Psoas muscle (tissue), 8 donors: ENCODE results near the gene ITPA. TPM values are rescaled to one million over a fixed set of nuclear protein-coding genes. Genes with fewer than 3 reads are reported as not detected.
A peak's percentile ranks its signal among the peaks of the same experiment; 100 is the strongest.
"Not testable (repeated sequence)": the region's sequence is repeated elsewhere in the genome, so short reads cannot be mapped to it uniquely, and the experiment has no call there.

Source experiments
- ATAC-seq, 4 donors: fragments of 200-7000 bp; cut with Tn5 transposase; one replicate each; pipeline ENCODE4 v1.9.1; 2020; ENCODE audit warnings: moderate library complexity in 3 of 4, mild to moderate bottlenecking in 2 of 4
- DNase-seq, 2 donors: peaks; one replicate each; pipeline ENCODE4 v3.0.0-alpha.2; 2020
- H3K27ac ChIP-seq: fragments of 200-600 bp; one replicate; pipeline ENCODE4 v1.8.0; 2022
- H3K27me3 ChIP-seq, 3 donors: fragments of 200-600 bp in 1 of 3; one replicate each; pipeline versions ENCODE4 v1.6.1 to v1.8.0; 2013 to 2022; ENCODE audit warnings: low read length in 2 of 3, mild to moderate bottlenecking in 2 of 3, moderate library complexity in 1 of 3; ENCODE audit not compliant: insufficient read depth in 3 of 3
- H3K36me3 ChIP-seq, 2 donors: fragments of 200-600 bp in 1 of 2; one replicate each; pipeline versions ENCODE4 v1.6.1 to v1.8.0; 2013 to 2022; ENCODE audit warnings: low read depth in 1 of 2, mild to moderate bottlenecking in 1 of 2, moderate library complexity in 1 of 2; ENCODE audit not compliant: insufficient read depth in 1 of 2
- H3K4me1 ChIP-seq: fragments of 200-600 bp; one replicate; pipeline ENCODE4 v1.8.0; 2022
- H3K4me3 ChIP-seq: fragments of 200-600 bp; one replicate; pipeline ENCODE4 v1.8.0; 2022; ENCODE audit warnings: mild to moderate bottlenecking
- H3K9me3 ChIP-seq: fragments of 200-600 bp; one replicate; pipeline ENCODE4 v1.8.0; 2022
- CTCF ChIP-seq: fragments of 200-600 bp; IDR thresholded peaks from one replicate; pipeline ENCODE4 v1.8.0; 2022; ENCODE audit warnings: antibody characterized with exemption
- WGBS, 3 donors: extraction: QIAGEN DNeasy Blood & Tissue Kit; methylation state at CpG; one replicate each; pipeline versions ENCODE4 v1.1.6 to v1.1.7; 2013; 5-methylcytosine and 5-hydroxymethylcytosine counted together
- intact Hi-C, 2 donors: fragments of 100-400 bp; cut with DNase I; formaldehyde crosslinking; loops; one replicate each; pipeline versions ENCODE4 v1.11.0 to v1.14.2; 2022
- polyA plus RNA-seq, 3 donors: library from polyadenylated mRNA; stranded (reverse); fragments of 200-250 nt; gene quantifications; one replicate each; pipeline ENCODE4 v1.2.3, GENCODE V29; 2013
- total RNA-seq, 4 donors: library from RNA; stranded (reverse); fragmentation: NEBNext Ultra II Directional in 2 of 4; extraction: Animal tissue kit (Norgen Biotek cat#: 25700) in 2 of 4; gene quantifications; one replicate each; pipeline versions ENCODE4 v1.2.1 to v1.2.4, GENCODE V29; 2021 to 2023
- donor health status: healthy with polysubstance abuse.
- donor health status: DM: no; HTN: no; CAD: no; lungs with moderate emphysema.
- donor health status: Bipolar disorder and iron deficiency.
- donor health status: healthy.
- donor health status: DM: yes; HTN: yes; CAD: no.
- donor health status: DM: no; HTN: no; CAD: no.
- donor health status: DM: no; HTN: no; CAD: no.
- donor health status: DM: yes; HTN: yes; CAD: no.

ITPA gene
- total and polyA plus RNA-seq, 7 donors = 19.6 to 83.9 (median 26.0) TPM

- H3K9me3 ChIP-seq = no peaks in the 10 kb centered on the region
- TF ChIP-seq CTCF = no peak
- peaks cover 0 to 23% of the 10 kb centered on the region in 2 donors for H3K36me3 ChIP-seq
- ATAC-seq (no peak), DNase-seq (no peak)
- 58 to 73% (median 70%) methylated on average over 4 of the region's 4 CpGs for WGBS, 3 donors
- no peaks in the 10 kb centered on the region for H3K27me3 ChIP-seq
- no peak overlapping the region for H3K27ac ChIP-seq
- intact Hi-C loops = no loop called here
- H3K4me1 ChIP-seq = peaks cover 3% of the 10 kb centered on the region
- no peak overlapping the region for H3K4me3 ChIP-seq
These were observed 29.0 kb upstream of the ITPA start for GRCh38 chr20:3180319-3180718.

DNA sequence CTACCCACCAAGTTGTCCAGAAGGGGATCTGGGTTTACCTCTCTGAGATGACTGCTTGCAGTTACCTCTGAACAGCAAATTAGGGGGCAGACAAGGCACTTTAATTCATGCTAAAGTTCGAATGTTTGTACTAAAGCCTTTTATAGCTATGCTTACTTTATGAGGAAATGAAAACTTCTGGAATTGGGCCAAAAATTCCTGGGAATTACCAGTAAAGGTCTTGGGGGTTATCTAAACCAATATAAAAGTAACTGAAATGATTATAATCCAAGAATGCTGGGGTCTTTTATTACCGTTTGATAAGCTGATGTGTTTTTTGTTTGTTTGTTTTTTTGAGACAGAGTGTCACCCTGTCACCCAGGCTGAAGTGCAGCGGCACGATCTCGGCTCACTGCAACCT, 28.0 kb upstream of the ITPA start:
- Histone ChIP-seq H3K36me3 (peaks cover 0 to 23% of the 10 kb centered on the region in 2 donors), H3K4me3 (no peak overlapping the region), H3K27ac (no peak overlapping the region), H3K9me3 (no peaks in the 10 kb centered on the region), H3K4me1 (no peaks in the 10 kb centered on the region), H3K27me3 (no peaks in the 10 kb centered on the region)
- ATAC-seq (no peak), DNase-seq (no peak)
- intact Hi-C loops = no loop called here
- TF ChIP-seq CTCF = no peak
- WGBS, 3 donors = 75 to 81% (median 79%) methylated on average over 5 of the region's 5 CpGs

DNA sequence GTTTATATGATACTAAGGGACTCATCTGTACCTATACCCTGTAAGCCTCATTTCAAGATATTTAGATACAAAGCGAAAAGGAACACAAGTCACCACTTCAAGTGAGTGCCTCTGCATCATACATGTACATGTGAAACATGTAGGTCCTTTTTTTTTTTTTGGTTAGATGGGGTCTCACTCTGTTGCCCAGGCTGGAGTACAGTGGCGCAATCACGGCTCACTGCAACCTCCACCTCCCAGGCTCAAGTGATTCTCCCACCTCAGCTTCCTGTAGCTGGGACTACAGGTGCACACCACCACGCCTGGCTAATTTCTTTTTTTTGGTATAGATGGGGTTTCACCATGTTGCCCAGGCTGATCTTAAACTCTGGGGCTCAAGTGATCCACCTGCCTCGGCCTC, 26.9 kb upstream of the ITPA start:
- H3K9me3 ChIP-seq, intact Hi-C loops, ATAC-seq, H3K27ac ChIP-seq, H3K4me3 ChIP-seq, H3K4me1 ChIP-seq, H3K27me3 ChIP-seq: not testable (repeated sequence)
- 95 to 99% (median 96%) methylated on average over 5 of the region's 5 CpGs for WGBS, 3 donors
- DNase-seq = peak in 1 of 2 donors; percentile 7
- H3K36me3 ChIP-seq = peaks cover 0 to 23% of the 10 kb centered on the region in 2 donors

DNA sequence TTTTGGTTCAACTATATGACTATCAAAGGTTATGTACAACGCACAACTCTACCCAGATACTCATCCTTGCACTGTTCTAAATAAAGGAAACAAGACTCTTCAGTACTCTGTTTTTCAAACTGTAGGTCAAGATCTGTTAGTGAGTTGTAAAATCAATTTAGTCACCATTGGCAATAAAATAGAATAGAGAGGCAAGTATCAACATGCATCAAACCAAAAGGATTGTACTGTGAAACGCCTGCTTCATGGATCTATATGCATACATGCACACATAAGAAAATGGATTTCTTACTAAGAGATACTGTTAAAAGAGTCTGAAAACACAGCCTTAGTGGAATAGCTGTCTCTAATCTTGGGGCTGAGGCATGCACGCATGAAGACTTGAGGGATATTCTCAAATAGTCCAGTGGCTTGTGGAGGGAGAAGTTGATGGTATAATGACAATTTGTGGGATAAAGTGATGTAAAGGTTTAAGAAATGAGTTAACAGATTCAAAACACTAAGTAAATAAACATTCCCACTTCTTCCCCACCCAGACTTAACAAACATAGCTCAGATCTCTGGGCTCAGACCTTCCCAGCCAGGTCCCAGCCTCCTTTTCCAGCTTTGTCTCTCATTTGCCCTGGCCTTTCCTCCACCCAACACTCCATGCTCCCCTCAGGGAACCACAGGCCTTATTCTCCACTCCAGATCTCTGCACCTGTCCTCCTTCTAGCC, 25.2 kb upstream of the ITPA start:
- peaks cover 0 to 32% of the 10 kb centered on the region in 2 donors for H3K36me3 ChIP-seq
- WGBS, 3 donors = 93 to 94% (median 93%) methylated on average over 3 of the region's 3 CpGs
- H3K4me1 ChIP-seq = no peaks in the 10 kb centered on the region
- no peaks in the 10 kb centered on the region for H3K9me3 ChIP-seq
- H3K4me3 ChIP-seq = no peak overlapping the region
- no peak overlapping the region for H3K27ac ChIP-seq
- no peaks in the 10 kb centered on the region for H3K27me3 ChIP-seq
- intact Hi-C loops = no loop called here
- DNase-seq = no peak
- TF ChIP-seq CTCF = no peak
- ATAC-seq = no peak

DNA sequence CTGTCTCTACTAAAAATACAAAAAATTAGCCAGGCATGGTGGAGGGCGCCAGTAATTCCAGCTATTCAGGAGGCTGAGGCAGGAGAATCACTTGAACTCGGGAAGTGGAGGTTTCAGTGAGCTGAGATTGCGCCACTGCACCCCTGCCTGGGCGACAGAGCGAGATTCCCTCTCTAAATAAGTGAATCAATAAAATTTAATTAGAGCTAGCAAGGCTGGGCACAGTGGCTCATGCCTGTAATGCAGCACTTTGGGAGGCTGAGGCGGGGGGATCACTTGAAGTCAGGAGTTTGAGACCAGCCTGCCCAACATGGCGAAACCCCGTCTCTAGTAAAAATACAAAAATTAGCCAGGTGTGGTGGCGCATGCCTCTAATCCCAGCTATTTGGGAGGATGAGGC, 21.4 kb upstream of the ITPA start:
- H3K36me3 ChIP-seq = peaks cover 5 to 56% of the 10 kb centered on the region in 2 donors

More for the DNA sequence above, 21.4 kb upstream of the ITPA start:
- H3K27ac ChIP-seq, intact Hi-C loops, H3K9me3 ChIP-seq, H3K4me1 ChIP-seq, DNase-seq, H3K27me3 ChIP-seq, ATAC-seq, H3K4me3 ChIP-seq: not testable (repeated sequence)
- WGBS, 3 donors = 97 to 99% (median 98%) methylated on average over 9 of the region's 9 CpGs
